HG02678 (cell line): ENCODE measurements around the gene MAN1A1.
A peak's percentile ranks its signal among the peaks of the same experiment; 100 is the strongest.

Experiments used
- ATAC-seq: cut with Tn5 transposase; IDR thresholded peaks from one replicate; pipeline ENCODE4 v1.9.1; 2021; ENCODE audit warnings: mild to moderate bottlenecking, moderate library complexity; ENCODE audit not compliant: unreplicated experiment

MAN1A1 gene

DNA sequence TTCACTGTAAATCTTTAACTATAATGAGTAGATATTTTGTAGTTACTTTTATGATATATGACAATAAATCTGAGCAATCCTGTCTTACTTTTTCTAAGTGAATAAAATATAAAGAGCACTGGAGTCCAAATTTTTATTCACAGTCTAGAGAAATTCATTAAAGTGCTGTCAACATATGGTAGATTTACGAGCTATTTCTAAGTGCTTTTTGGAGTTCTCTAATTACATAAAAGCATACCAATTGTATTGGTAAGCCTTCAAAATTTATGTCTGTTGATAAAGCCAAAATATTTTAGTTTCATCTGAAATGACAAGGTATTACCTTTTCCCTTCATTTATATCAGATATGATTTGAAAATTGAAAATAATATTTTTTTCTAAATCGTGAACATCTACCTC is 75.4 kb downstream of the MAN1A1 start:
- no peak for ATAC-seq

DNA sequence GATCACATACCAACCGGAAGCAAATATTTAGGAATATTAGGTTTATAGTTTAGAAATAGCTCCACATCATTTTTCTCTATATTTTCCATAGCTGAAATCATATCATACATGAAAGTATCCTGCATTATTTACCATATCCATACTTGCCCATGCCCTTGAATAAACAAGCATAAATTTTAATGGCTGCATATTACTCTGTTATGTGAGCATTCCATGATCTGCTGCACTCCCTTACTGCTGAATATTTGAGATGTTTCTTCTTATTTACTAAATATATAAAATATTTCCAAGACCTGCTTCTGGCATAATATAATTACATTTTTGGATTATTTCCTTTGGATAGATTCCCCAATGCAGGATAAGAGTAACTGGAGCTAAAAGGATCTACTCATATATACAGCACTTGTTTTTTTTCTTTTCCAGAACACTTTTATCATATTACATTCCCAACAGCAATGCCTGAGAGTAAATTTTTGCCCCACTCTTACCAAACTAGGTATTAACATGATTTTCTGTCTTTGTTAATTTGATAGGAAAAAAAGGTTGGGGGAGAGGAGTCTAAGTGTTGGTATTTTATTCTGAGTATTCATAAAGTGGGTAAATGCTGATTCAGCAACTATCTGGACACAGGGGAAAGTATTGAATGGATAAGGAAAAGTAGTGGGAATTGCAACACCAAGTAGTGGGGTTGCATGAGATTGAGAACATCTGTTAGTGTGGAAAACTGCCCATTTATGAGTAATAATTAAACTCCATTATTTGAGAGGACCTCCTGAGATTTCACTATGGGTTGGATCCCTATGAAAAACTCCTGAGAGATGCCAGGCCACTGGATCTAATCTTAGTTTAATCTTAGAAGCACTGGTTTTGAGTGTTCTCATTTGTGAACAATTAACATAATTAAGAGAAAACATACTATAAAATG is 76.0 kb downstream of the MAN1A1 start:
- ATAC-seq = no peak

DNA sequence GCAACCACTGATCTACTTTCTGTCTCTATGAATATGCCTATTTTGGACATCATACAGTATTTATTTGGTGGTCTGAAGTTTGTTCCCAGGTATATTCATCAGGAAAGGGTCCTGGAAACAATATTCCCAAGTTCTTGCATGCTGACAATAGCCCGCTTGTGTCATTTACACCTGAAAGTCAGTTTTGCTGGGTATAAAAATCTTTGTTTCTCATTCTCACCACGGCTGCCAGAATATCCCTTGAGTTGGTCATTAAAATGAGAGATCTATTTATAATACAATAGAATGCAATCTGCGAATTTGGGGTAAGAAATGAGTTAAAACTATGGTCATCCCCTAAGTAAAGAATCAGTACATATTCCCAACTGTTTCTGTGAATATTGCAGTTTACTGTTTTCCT is 79.0 kb downstream of the MAN1A1 start:
- no peak for ATAC-seq

DNA sequence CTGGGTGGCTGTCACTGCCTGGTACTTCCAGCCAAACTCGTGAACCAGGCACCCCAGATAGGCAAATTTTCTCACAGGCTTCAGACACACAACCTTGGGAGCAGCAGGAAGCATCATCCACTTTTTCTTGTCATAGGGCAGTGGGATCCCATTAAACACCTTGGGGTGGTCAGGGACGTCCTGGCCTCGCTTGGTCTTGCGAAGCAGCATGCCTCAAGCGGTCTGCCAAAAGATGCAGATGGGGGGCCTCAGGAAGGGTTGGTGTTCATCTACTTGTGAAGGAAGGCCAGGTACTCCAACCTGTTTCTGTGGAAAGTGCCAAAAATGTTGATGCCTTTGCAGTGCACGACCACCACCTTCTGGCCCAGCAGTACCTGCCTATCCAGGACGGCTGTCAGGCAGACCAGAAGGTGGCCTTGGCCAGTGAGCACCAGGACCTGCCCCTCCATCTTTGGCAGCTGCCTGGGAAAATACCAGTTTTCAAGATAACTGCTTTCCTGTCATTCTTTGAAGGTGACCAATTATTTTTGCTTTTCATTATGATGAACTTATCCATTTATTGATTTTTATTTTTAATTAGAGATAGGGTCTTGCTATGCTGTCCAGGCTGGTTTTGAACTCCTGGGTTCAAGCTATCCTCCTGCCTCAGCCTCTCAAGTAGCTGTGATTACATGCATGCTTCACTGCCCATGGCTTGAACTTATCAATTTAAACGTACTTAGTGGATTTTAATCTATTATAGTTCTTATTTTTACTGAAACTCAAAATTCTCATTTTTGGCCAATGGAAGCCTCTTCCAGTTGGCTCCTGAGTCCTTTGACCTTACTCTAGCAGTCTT is 80.1 kb downstream of the MAN1A1 start:
- ATAC-seq = no peak

DNA sequence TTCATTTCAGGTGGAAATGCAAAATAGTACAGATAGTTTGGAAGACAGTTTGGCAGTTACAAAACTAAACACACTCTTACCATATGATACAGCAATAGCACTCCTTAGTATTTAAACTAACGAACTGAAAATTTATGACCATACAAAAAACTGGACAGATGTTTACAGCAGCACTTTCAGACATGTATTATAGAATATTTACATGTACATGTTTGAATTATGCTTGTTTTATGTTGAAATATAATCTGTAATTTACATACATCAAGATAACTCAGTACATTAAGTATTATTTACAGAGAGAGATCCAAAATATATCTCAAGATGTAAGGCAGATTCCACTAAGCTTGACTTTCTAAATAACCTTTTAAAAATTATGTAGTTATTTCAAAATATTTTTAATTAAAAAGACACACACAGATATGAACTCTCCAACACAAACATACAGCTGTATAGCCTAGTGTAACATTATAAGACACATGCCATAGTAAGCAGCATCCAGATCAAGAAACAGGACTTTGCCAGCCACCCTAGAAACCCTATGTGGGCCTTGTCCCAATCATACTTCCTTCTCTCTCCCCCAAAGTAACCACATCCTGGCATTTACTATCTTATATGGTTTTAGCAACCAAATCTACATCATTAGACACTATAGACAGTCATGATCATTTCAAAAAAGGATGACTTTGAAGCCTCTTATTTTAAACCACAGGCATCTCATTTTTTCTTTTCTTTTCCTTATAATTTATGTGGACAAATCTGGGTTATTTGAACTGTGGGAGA is 82.2 kb downstream of the MAN1A1 start:
- no peak for ATAC-seq

DNA sequence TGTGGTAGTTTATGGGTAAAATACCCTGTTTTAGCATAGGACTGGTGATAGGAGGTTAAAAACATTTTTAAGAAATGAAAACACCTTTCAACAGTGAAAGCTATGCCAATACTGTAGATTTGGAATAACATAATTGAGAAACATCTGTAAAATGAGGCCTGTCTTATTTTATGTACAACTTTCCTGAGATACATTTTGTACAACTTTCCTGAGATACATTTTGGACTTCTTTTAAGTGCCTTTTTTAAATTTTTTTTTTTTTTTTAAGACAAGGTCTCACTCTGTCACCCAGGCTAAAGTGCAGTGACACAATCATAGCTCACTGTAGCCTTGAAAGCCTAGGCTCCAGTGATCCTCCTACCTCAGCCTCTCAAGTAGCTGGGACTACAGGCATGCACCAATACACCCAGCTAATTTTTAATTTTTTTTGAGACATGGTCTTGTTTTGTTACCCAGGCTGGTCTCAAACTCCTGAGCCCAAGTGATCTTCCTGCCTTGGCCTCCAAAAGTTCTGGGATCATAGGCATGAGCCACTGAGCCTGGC is 84.6 kb downstream of the MAN1A1 start:
- no peak for ATAC-seq

DNA sequence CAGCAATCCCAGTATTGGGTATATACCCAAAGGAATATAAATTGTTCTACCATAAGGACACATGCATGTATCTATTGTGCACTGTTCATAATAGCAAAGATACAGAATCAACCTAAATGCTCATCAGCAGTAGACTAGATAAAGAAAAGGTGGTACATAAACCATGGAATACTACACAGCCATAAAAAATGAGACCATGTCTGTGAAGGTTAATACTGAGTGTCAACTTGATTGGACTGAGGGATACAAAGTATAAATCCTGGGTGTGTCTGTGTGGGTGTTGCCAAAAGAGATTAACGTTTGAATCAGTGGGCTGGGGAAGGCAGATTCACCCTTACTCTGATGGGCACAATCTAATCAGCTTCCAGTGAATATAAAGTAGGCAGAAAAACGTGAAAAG is 86.9 kb downstream of the MAN1A1 start:
- ATAC-seq = no peak

DNA sequence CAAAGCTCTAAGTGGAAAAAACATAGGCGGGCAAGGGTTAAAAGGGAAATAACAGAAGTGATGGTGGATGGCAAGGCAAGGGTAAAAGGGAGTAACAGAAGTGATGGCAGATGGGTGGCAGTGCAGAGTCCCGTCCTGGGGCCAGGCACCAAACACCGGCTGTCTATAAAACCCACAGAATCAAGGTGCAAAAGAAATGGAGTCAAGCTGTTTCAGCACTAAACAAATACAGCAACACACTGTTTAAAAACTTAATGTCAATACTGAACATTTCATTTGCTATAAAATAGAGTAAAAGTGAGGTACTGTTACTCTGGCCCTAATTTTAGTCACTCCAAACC is 87.6 kb downstream of the MAN1A1 start:
- ATAC-seq = no peak

DNA sequence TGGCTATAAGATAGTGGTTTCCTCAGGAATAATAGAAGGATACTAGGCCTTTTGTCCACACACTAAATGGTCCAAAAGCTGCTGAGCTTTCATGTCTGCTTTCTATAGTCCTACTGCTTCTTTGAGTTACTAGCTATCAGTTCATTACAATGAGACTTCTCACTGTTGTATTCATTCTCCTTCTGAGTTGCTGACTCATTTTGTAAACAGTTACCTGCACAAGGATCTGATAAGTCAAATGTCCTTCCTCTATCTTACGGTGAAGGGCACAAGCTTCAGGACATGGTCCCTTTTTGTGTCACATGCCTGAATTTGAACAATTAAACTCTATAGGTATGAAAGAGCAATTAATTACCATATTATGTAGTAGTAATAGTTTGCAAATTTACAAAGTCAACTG is 90.5 kb downstream of the MAN1A1 start:
- no peak for ATAC-seq

DNA sequence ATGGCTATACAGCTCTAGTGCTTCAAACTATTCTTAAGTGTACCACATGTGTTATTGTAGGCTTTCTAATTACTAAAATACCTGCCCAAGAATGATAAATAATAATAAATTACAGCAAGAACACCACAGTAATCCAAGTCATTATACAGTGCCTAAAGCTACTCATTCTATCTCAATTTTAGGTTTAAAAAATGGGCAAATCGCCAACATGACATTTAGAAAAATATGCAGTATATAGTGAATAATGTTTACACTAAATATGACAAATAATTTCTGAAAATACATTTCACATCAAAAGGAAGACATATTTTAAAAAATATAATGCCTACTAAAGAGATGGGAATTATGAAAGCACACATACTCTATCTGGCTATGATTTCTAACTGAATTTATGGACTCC is 91.8 kb downstream of the MAN1A1 start:
- no peak for ATAC-seq

DNA sequence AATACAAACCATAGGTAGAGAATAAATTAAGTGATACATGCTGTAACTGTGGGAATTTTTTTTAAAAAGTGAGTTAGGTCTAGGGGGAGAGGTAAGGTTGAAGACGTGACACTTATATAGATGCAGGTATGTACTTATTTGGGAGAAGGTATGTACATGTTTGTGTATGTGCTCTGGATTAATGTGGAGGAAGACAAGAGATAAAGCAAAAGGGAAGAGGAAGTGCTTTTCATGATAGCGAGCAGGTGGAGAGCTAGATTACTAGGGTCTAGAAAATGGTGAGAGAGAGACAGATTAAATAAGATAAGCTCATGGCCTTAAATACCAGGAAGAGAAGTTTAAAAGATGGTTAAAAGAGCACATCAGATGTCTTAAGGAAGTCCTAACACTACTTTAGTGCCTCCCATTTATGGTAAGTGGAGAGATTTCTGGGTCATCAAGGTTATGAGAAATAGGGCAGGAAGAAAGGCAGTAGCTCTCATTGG is 92.5 kb downstream of the MAN1A1 start:
- no peak for ATAC-seq

DNA sequence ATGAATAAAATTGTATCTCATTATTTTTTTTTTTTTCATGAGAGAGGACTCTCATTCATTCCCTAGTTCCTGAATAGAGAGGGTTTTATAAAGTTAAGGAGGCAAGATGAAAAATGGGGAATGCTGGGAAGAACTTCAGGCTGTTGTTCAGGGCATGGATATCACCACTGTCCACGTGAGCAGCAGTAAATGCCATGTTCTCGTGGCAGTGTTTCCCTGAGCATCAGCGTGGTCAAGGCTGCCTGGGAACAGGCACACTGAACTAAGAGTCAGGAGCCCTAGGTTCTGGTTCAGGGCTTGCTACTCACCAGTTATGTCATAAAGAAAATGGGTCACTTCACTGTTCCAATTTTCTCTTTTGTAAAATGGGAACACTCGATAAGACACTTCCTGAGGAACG is 93.2 kb downstream of the MAN1A1 start:
- ATAC-seq = no peak

DNA sequence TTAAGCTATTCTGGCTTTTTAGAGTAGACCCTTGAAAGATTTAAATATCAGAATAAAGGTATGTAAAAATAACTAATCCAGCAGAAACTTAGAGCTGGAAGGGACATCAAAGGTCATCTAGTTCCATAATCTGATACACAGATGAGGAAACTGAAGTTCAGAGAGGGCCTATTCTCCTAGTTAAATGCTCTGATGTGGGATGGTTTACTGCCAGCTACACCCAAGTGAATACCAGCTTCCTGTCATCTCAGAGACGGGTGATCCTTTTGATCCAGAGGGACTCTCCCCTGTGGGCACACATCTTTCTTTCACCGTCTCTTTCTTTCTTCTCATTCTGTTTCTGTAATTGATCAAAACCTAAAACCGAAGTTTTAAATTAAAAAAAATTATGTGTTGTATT is 94.1 kb downstream of the MAN1A1 start:
- no peak for ATAC-seq

DNA sequence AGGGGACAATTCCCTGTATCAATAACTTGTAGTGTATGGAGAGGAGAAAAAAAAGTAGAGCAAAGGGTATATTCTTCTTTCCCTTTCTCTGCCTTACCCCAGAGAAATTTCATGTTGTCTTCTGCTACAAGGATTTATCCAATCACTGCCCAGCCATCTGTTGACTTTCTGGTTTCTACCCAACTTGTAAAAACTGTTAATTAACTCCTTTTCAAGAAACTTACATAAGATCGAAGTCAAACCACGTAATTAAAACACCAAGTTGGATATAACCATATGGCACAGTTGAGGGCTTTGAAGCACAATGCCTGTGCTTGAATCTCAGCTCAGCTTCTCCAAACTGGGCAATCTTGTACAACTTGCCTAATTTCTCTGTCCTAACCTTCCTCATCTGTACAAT is 99.5 kb downstream of the MAN1A1 start:
- ATAC-seq = no peak

DNA sequence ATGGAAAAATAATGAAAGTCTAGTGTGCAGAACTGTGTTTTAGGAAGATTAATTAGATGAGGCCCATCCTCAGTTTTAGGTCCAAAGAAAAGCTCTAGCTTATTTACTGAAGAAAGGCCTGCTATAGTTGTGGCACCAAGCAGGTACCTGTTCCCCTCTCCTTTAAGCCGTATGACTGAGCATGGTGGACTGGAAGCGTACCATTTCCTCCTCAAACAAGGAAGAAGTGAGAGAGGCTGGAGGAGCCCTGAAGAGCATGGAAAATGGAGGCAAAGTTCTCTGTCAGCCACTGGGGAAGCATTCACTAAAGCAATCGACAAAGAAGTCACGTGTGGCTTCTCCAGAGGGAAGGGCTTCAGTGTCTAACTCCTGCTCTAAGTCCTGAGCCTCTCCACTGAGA is 100.2 kb downstream of the MAN1A1 start:
- no peak for ATAC-seq

DNA sequence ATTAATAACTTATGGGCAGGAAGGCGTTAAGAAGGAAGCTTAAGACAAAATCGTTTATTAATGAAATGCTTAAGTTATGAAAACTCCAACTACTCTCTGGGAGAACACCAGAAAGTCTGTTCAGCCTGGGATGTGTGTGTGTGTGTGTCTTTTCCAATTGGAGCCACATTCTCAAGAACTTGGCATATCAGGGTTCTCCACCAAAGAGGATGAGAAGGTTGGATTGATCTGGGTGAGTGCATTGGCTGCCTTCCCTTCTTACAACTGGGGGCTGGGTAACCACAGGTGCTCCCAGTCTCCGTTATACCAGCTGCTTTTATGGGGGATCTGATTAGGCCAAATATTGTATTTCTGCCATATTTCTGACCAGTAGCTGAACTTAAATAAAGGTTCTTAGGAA is 102.1 kb downstream of the MAN1A1 start:
- ATAC-seq = no peak

DNA sequence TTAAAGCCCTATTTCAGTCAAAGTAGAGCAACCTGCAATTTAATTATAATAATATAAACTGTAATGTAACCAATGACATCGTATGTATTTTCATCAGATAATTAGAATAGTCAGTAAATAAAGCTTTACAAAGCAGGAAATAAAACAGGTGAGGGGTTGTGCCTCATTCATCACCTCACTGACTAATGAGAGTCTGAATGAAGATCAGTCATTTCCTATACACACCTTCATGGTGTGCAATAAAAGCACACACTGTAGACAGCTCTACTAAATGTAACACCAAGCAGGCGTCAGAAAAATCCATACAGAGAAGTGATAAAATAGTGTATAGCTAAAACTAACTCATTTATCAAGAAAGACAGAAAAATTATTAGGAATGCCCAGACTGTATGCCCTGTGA is 105.9 kb downstream of the MAN1A1 start:
- no peak for ATAC-seq

DNA sequence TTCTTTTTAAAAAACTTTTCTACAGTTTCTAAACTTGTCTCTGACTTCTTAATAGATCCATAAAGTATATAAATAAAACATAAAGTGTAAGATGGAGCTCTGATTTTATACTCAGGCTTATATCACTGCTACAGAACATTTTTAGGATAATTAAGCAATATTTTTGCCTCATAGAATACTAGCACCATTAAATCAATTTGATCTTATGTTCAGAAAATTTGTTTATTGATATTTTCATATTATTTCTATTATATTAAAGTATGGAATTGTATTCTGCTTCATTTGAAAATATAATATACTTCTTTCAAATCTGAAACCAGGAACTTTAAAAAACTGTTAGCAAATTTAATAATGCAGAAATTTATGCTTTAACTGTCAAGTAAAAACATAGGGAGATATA is 106.5 kb downstream of the MAN1A1 start:
- ATAC-seq = no peak

DNA sequence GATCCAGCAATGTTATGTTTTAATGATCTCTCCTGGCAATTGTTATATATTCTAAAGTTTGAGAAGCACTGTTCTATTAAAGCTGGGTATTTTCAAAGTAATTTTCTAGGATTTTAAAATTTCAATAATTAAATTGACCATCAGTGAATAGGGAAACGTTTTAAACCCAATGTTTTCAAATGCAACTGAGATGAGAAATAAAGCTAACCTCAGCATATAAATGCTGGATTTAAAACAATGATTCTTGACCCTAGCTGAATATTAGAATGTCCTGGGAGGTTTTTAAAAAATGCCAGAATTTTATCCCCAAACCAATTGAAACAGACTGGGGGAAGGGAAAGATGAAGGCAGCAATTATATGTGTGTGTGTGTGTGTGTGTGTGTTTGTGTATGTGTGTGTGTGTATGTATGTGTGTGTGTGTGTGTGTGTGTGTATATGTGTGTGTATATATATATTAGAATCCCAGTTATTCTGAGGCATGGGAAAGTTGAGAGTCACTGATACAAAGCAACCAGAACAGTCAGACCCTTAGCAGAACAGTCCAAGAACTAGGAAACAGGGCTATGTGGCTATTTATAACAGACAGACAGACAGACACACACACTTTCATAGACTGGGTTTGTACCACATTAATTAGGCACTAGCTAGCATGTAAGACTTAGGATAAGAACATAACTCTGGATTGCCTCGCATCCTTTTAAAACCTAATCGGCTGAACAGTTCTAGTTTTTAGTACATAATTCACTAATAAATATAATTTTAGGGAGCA is 107.8 kb downstream of the MAN1A1 start:
- ATAC-seq = no peak

DNA sequence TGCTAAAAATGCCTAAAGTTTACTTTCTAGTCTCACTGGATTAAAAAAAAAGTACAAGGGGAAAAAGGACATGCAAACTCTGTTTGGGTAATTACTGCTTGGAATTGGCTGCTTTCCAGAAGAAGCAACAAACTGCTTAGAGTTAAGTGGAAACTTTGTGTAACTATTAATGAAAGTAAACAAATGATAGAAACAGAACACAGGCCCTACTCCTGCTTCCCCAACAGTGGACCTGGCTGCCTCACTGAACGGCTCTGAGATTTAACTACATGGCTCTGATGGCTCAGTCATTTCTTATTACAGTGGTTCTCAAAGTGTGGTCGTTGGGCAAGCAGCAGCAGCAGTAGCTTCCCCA is 108.5 kb downstream of the MAN1A1 start:
- ATAC-seq = peak; percentile 67
